PC-9 (cell line): ENCODE results near the gene DHFR.

Experiments used
- EZH2 ChIP-seq: fragments of 200-600 bp; sonication (generic); IDR thresholded peaks from 2 replicates; pipeline ENCODE4 v1.8.0; 2017; ENCODE audit warnings: antibody characterized with exemption, low read depth
- TF ChIP-seq, protein P1 (sequence below): fragments of 200-600 bp; sonication (generic); conservative IDR thresholded peaks from 2 replicates; pipeline ENCODE4 v1.6.1; 2017; ENCODE audit warnings: mixed run types, antibody characterized with exemption, mild to moderate bottlenecking, moderate library complexity

DNA sequence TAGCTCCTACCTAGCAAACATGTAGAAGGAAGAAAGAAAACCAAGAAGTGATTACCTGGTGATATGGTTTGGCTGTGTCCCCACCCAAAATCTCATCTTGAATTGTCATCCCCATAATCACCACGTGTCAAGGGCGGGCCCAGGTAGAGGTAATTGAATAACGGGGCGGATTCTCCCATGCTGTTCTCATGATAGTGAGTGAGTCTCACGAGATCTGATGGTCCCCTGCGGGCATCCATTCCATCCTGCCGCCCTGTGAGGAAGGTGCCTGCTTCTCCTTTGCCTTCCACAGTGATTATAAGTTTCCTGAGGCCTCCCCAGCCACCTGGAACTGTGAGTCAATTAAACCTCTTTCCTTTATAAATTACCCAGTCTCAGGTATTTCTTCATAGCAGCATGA is 57.3 kb downstream of the DHFR start:
- TF ChIP-seq, protein P1, sequence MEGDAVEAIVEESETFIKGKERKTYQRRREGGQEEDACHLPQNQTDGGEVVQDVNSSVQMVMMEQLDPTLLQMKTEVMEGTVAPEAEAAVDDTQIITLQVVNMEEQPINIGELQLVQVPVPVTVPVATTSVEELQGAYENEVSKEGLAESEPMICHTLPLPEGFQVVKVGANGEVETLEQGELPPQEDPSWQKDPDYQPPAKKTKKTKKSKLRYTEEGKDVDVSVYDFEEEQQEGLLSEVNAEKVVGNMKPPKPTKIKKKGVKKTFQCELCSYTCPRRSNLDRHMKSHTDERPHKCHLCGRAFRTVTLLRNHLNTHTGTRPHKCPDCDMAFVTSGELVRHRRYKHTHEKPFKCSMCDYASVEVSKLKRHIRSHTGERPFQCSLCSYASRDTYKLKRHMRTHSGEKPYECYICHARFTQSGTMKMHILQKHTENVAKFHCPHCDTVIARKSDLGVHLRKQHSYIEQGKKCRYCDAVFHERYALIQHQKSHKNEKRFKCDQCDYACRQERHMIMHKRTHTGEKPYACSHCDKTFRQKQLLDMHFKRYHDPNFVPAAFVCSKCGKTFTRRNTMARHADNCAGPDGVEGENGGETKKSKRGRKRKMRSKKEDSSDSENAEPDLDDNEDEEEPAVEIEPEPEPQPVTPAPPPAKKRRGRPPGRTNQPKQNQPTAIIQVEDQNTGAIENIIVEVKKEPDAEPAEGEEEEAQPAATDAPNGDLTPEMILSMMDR: no peak
- TF ChIP-seq EZH2: no peak
